PC-9 (cell line): ENCODE results near the gene MAP3K20. TPM values are rescaled to one million over a fixed set of nuclear protein-coding genes. Genes with fewer than 3 reads are reported as not detected.

Source experiments
- BruUV-seq: library from RNA; stranded (reverse); fragments of 400-500 nt; replicated peaks from 2 replicates; lab custom pipeline; 2021; lab: Mats Ljungman, UMichigan
- CTCF ChIA-PET: fragments of 300-600 bp; sonication (Branson Sonifier 250); formaldehyde crosslinking; loops from one replicate; lab custom pipeline; 2022; ENCODE audit warnings: antibody characterized with exemption; lab: Charles Lee
- POLR2A ChIA-PET: fragments of 300-600 bp; sonication (Branson Sonifier 250); formaldehyde crosslinking; loops from one replicate; lab custom pipeline; 2022; ENCODE audit warnings: antibody characterized with exemption; ENCODE audit not compliant: unreplicated experiment; lab: Charles Lee
- DNase-seq, 2 experiments: peaks; one replicate each; pipeline versions ENCODE4 v3.0.0 to v3.0.0-alpha.2; 2015 to 2022; ENCODE audit warnings: mixed read lengths in 1 of 2
- H2AFZ ChIP-seq: fragments of 200-600 bp; sonication (generic); 2 replicates; pipeline ENCODE4 v1.8.1; 2017; ENCODE audit warnings: antibody characterized with exemption
- H3F3A ChIP-seq: fragments of 200-600 bp; sonication (generic); 2 replicates; pipeline ENCODE4 v1.8.1; 2017; ENCODE audit warnings: antibody characterized with exemption, mild to moderate bottlenecking, low read depth; ENCODE audit not compliant: insufficient read depth
- H3K27ac ChIP-seq: fragments of 200-600 bp; sonication (generic); 2 replicates; pipeline ENCODE4 v1.6.1; 2016; ENCODE audit warnings: mixed run types
- H3K27me3 ChIP-seq: fragments of 200-600 bp; sonication (generic); 2 replicates; pipeline ENCODE4 v1.6.1; 2016; ENCODE audit warnings: low read depth, mixed run types; ENCODE audit not compliant: insufficient read depth
- H3K36me3 ChIP-seq: fragments of 200-600 bp; sonication (generic); 2 replicates; pipeline ENCODE4 v1.6.1; 2016; ENCODE audit warnings: low read depth, mixed run types
- H3K4me1 ChIP-seq: fragments of 200-600 bp; sonication (generic); replicated peaks from 2 replicates; pipeline ENCODE4 v1.6.1; 2016; ENCODE audit warnings: mixed run types; ENCODE audit not compliant: insufficient read depth
- H3K4me2 ChIP-seq: fragments of 200-600 bp; sonication (generic); 2 replicates; pipeline ENCODE4 v1.6.1; 2017; ENCODE audit warnings: mixed run types
- H3K4me3 ChIP-seq: fragments of 200-600 bp; sonication (generic); 2 replicates; pipeline ENCODE4 v1.6.1; 2016; ENCODE audit warnings: mixed run types
- H3K79me2 ChIP-seq: fragments of 200-600 bp; sonication (generic); 2 replicates; pipeline ENCODE4 v1.6.1; 2017; ENCODE audit warnings: low read depth, mixed run types
- H3K9me2 ChIP-seq: fragments of 200-600 bp; sonication (generic); 2 replicates; pipeline ENCODE4 v1.8.1; 2017; ENCODE audit warnings: mild to moderate bottlenecking; ENCODE audit not compliant: insufficient read depth
- H3K9me3 ChIP-seq: fragments of 200-600 bp; sonication (generic); 2 replicates; pipeline ENCODE4 v1.8.1; 2016; ENCODE audit warnings: low read depth; ENCODE audit not compliant: insufficient read depth
- H4K20me1 ChIP-seq: fragments of 200-600 bp; sonication (generic); 2 replicates; pipeline ENCODE4 v1.8.1; 2017; ENCODE audit not compliant: insufficient read depth
- CTCF ChIP-seq: fragments of 200-600 bp; sonication (generic); conservative IDR thresholded peaks from 2 replicates; pipeline ENCODE4 v1.6.1; 2017; ENCODE audit warnings: mixed run types, antibody characterized with exemption, mild to moderate bottlenecking, moderate library complexity
- EZH2 ChIP-seq: fragments of 200-600 bp; sonication (generic); IDR thresholded peaks from 2 replicates; pipeline ENCODE4 v1.8.0; 2017; ENCODE audit warnings: antibody characterized with exemption, low read depth
- intact Hi-C: fragments of 100-400 bp; cut with micrococcal nuclease; formaldehyde crosslinking; loops from one replicate; pipeline ENCODE4 v1.10.0; 2022; ENCODE audit not compliant: unreplicated experiment
- total RNA-seq: library from RNA; stranded (reverse); gene quantifications from 2 replicates; pipeline ENCODE4 v1.2.3, GENCODE V29; 2021

The MAP3K20 gene
- total RNA-seq, 1 experiment from 2014 or later, result 58.5 TPM

GRCh38 chr2:173094731-173095130 is 19.1 kb downstream of the MAP3K20 start:
- Histone ChIP-seq H3K27ac (no peak overlapping the region), H4K20me1 (no peaks in the 10 kb centered on the region), H3K36me3 (peaks cover 26% of the 10 kb centered on the region; the same call in 1 of the 2 replicates), H3K27me3 (no peaks in the 10 kb centered on the region), H3K9me2 (no peaks in the 10 kb centered on the region), H3K4me2 (no peak overlapping the region), H3K9me3 (no peaks in the 10 kb centered on the region), H2AFZ (no peak overlapping the region), H3K4me1 (no peaks in the 10 kb centered on the region), H3K79me2 (peaks cover 33% of the 10 kb centered on the region), H3K4me3 (no peak overlapping the region), H3F3A (no peaks in the 10 kb centered on the region; the same call in 1 of the 2 replicates)
- ChIA-PET POLR2A (interaction anchor here (0.6 to 0.7 kb wide), 3 partner anchors 17 to 280 kb away, joined by 3 to 5 read pairs (median 4); no protein-coding TSS in a partner anchor), CTCF (no interaction called here)
- TF ChIP-seq EZH2 (no peak), CTCF (no peak)
- DNase-seq, result no peak
- intact Hi-C loops, result no loop called here
- BruUV-seq, result no TSS peak

GRCh38 chr2:173095356-173095755 is 19.7 kb downstream of the MAP3K20 start:
- BruUV-seq, result no TSS peak
- no peak overlapping the region for H3K27ac ChIP-seq
- no peaks in the 10 kb centered on the region for H3K9me3 ChIP-seq
- intact Hi-C loops, result no loop called here
- H3K79me2 ChIP-seq, result peaks cover 33% of the 10 kb centered on the region
- DNase-seq, result no peak
- H2AFZ ChIP-seq, result no peak overlapping the region
- H3K36me3 ChIP-seq, result peaks cover 26% of the 10 kb centered on the region; the same call in 1 of the 2 replicates
- ChIA-PET CTCF (no interaction called here), POLR2A (interaction anchor here (0.7 kb wide), 1 partner anchor 40 kb away, joined by 5 read pairs; no protein-coding TSS in a partner anchor)
- no peaks in the 10 kb centered on the region for H4K20me1 ChIP-seq
- H3F3A ChIP-seq, result no peaks in the 10 kb centered on the region
- no peak overlapping the region for H3K4me2 ChIP-seq
- H3K4me3 ChIP-seq, result no peak overlapping the region
- TF ChIP-seq CTCF (no peak), EZH2 (no peak)
- no peaks in the 10 kb centered on the region for H3K4me1 ChIP-seq
- no peaks in the 10 kb centered on the region for H3K9me2 ChIP-seq
- no peaks in the 10 kb centered on the region for H3K27me3 ChIP-seq

GRCh38 chr2:173099271-173099670 is 23.6 kb downstream of the MAP3K20 start:
- Histone ChIP-seq H3K4me1 (no peaks in the 10 kb centered on the region), H3K79me2 (peaks cover 37% of the 10 kb centered on the region), H3F3A (no peaks in the 10 kb centered on the region), H2AFZ (no peak overlapping the region), H3K27ac (no peak overlapping the region), H3K36me3 (peaks cover 24% of the 10 kb centered on the region; the same call in 1 of the 2 replicates), H3K9me3 (no peaks in the 10 kb centered on the region), H3K4me2 (no peak overlapping the region), H3K27me3 (no peaks in the 10 kb centered on the region), H3K9me2 (no peaks in the 10 kb centered on the region), H3K4me3 (no peak overlapping the region), H4K20me1 (no peaks in the 10 kb centered on the region)
- TF ChIP-seq EZH2, result no peak
- no peak for TF ChIP-seq CTCF
- intact Hi-C loops, result no loop called here
- no peak for DNase-seq
- CTCF ChIA-PET, result interaction anchor here (0.5 to 0.8 kb wide), 2 partner anchors 19 to 469 kb away, joined by 5 to 15 read pairs; no protein-coding TSS in a partner anchor
- no TSS peak for BruUV-seq
- POLR2A ChIA-PET, result interaction anchor here (0.7 kb wide), 1 partner anchor 1051 kb away, joined by 25 read pairs; no protein-coding TSS in a partner anchor
